HEK293T (cell line): Measurements from ENCODE around the gene BMPER.

Experiments used
- CTCF ChIA-PET: fragments of 350-600 bp; formaldehyde crosslinking; extraction: SDS; loops from one replicate; lab custom pipeline; 2021; ENCODE audit warnings: antibody characterized with exemption, inconsistent platforms; lab: Yijun Ruan, JAX
- POLR2A ChIA-PET: fragments of 350-600 bp; formaldehyde crosslinking; extraction: SDS; loops from one replicate; lab custom pipeline; 2020; ENCODE audit warnings: antibody characterized with exemption, inconsistent platforms; lab: Yijun Ruan, JAX
- DNase-seq: peaks from one replicate; pipeline ENCODE4 v3.0.0; 2012; ENCODE audit warnings: mixed read lengths; ENCODE audit errors: extremely low spot score
- ARNT ChIP-seq: fragments of 450-650 bp; IDR thresholded peaks from 2 replicates; pipeline ENCODE4 v1.6.1; 2017; ENCODE audit warnings: mild to moderate bottlenecking
- BHLHE40 ChIP-seq: fragments of 450-650 bp; IDR thresholded peaks from 2 replicates; pipeline ENCODE4 v1.6.1; 2016; ENCODE audit warnings: mild to moderate bottlenecking, moderate library complexity, borderline replicate concordance
- CTBP1 ChIP-seq: fragments of 450-650 bp; IDR thresholded peaks from 2 replicates; pipeline ENCODE4 v1.6.1; 2016; ENCODE audit warnings: borderline replicate concordance
- ELF4 ChIP-seq: fragments of 450-650 bp; IDR thresholded peaks from 2 replicates; pipeline ENCODE4 v1.6.1; 2017; ENCODE audit warnings: antibody characterized with exemption
- FOXA1 ChIP-seq: fragments of 450-650 bp; IDR thresholded peaks from 2 replicates; pipeline ENCODE4 v1.6.1; 2016; ENCODE audit warnings: mild to moderate bottlenecking
- FOXK2 ChIP-seq: fragments of 450-650 bp; IDR thresholded peaks from 2 replicates; pipeline ENCODE4 v1.6.1; 2016; ENCODE audit warnings: mild to moderate bottlenecking
- FOXM1 ChIP-seq: fragments of 450-650 bp; IDR thresholded peaks from 2 replicates; pipeline ENCODE4 v1.6.1; 2017; ENCODE audit warnings: mild to moderate bottlenecking, borderline replicate concordance
- HDGF ChIP-seq: fragments of 450-650 bp; IDR thresholded peaks from 2 replicates; pipeline ENCODE4 v1.6.1; 2017; ENCODE audit warnings: antibody characterized with exemption, borderline replicate concordance
- L3MBTL2 ChIP-seq: fragments of 450-650 bp; conservative IDR thresholded peaks from 2 replicates; pipeline ENCODE4 v1.6.1; 2016; ENCODE audit warnings: mild to moderate bottlenecking
- LEF1 ChIP-seq: fragments of 450-650 bp; IDR thresholded peaks from 2 replicates; pipeline ENCODE4 v1.6.1; 2017; ENCODE audit warnings: mild to moderate bottlenecking, borderline replicate concordance
- NFRKB ChIP-seq: fragments of 450-650 bp; IDR thresholded peaks from 2 replicates; pipeline ENCODE4 v1.6.1; 2016; ENCODE audit warnings: mild to moderate bottlenecking, moderate library complexity
- PKNOX1 ChIP-seq: fragments of 450-650 bp; IDR thresholded peaks from 2 replicates; pipeline ENCODE4 v1.6.1; 2016
- SP1 ChIP-seq: fragments of 450-650 bp; IDR thresholded peaks from 2 replicates; pipeline ENCODE4 v1.6.1; 2017
- SUZ12 ChIP-seq: fragments of 450-650 bp; IDR thresholded peaks from 2 replicates; pipeline ENCODE4 v1.6.1; 2016; ENCODE audit warnings: mild to moderate bottlenecking
- TARDBP ChIP-seq: fragments of 450-650 bp; IDR thresholded peaks from 2 replicates; pipeline ENCODE4 v1.6.1; 2016
- ZNF384 ChIP-seq: fragments of 450-650 bp; IDR thresholded peaks from 2 replicates; pipeline ENCODE4 v1.6.1; 2016

BMPER gene

DNA sequence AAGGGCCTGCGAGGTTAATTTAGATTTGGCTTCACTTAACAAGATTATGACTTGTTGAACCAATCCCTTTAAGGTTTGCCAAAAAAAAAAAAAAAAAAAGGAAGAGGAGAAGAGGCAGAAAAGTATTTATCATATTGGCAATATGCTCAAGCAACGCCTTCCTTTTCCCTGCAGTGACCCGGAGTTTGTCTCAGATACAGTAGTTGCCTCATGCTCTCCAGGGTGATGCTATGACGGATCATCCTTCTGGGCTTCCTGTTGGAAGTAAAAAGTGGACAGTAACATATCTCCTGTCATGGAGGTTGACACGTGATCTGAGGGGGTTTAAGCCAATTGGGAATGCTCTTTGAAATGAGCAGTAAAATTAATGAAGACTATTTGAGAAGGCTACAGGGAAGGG is 117.3 kb downstream of the BMPER start:
- ChIA-PET POLR2A (no interaction called here), CTCF (interaction anchor here (0.6 kb wide), 1 partner anchor 590 kb away, joined by 3 read pairs; no protein-coding TSS in a partner anchor)
- TF ChIP-seq SP1 = no peak
- DNase-seq = no peak

GRCh38 chr7:34025600-34025999 is 120.3 kb downstream of the BMPER start:
- TF ChIP-seq BHLHE40 = no peak
- no peak for TF ChIP-seq ZNF384
- no peak for TF ChIP-seq FOXA1
- no peak for TF ChIP-seq CTBP1
- no peak for TF ChIP-seq LEF1
- CTCF ChIA-PET = no interaction called here
- POLR2A ChIA-PET = no interaction called here
- no peak for DNase-seq

DNA sequence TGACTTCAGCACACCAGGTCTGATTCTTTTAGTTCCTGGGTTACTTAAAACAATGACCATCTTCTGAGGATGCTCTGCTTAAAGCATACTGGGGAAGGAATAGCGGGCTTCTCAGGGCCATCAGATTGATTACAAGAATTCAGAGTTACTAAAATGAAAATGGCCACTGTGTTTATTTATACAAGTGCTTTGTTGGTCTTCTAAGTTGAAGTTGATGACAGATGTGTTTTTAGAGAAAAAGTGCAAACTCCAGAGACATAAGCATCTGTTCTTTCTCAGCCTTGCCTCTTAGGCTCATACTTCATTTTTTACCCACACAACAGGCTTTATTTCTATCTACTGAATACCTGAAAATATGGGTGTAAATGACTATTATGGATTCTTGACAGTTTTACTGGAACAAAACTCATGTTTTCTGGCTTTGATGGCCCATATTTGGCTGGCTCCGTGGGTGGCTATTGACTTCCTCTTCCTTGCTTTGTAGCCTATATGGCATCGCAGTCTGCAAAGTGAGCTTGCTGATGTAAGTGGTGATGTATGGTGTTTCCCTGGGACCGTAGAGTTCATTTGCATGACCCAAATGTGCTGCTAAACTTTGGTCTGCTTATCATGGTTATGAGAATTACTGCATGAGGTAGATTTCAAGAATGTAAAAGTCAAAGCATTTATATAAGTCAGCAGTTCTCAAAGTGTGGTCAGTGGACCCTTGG is 121.3 kb downstream of the BMPER start:
- CTCF ChIA-PET = interaction anchor here (0.6 kb wide), 1 partner anchor 26 kb away, joined by 4 read pairs; no protein-coding TSS in a partner anchor
- POLR2A ChIA-PET = no interaction called here
- no peak for DNase-seq
- TF ChIP-seq ELF4 (no peak), ARNT (no peak), CTBP1 (no peak), PKNOX1 (no peak), SUZ12 (no peak), BHLHE40 (no peak), L3MBTL2 (no peak), NFRKB (no peak), SP1 (no peak), ZNF384 (no peak), TARDBP (no peak), LEF1 (no peak), FOXA1 (no peak)

DNA sequence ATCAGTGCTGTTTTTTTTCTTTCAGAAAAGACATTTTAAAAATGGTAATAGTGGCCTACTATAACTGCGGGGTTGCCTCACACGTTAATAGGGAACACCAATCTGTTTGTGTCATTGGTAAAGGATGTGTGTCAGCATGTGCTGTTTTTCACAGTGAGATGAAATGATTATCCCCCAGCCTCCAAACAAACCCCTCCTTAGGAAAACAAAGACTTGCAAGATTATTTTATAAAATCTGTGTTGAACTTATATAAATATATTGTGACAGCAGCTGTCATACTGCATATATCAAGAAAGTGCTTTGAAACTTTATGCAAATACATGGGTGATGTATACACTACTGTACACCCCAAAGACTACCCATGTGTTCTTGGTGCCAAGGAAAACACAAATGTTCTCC is 125.8 kb downstream of the BMPER start:
- TF ChIP-seq NFRKB = no peak
- no peak for TF ChIP-seq FOXA1
- no peak for TF ChIP-seq FOXK2
- TF ChIP-seq SP1 = no peak
- TF ChIP-seq PKNOX1 = no peak
- no peak for DNase-seq
- ChIA-PET CTCF (no interaction called here), POLR2A (no interaction called here)

DNA sequence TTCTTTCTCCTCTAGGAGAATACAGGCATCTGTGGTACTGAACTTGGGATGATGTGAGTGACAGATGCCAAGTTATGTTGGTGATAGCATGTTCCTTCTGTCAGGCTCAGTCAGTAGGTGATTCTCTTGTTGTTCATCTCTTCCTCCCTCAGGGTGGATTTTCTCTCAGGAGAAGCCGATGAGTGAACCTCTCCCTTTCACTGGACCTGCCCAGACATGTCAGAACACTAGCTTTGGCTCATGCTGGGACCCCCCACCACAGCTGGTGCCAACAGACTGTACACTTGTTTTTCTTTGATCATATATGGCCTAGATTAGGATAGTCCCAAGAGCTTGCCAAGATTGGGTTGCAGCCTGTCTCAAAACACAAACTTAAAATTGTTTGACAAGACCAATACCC is 129.4 kb downstream of the BMPER start:
- DNase-seq = no peak
- ChIA-PET POLR2A (interaction anchor here (1.3 kb wide), 1 partner anchor 25 kb away, joined by 3 read pairs; no protein-coding TSS in a partner anchor), CTCF (no interaction called here)
- TF ChIP-seq ELF4 (no peak), L3MBTL2 (no peak), SP1 (no peak)

- TF ChIP-seq NFRKB (no peak), CTBP1 (no peak), PKNOX1 (peak; percentile 25; the same call in 1 of the 2 replicates)
- ChIA-PET POLR2A (interaction anchor here (1.8 kb wide), 1 partner anchor 8 kb away, joined by 4 read pairs; no protein-coding TSS in a partner anchor), CTCF (no interaction called here)
- DNase-seq = peak; percentile 56
Observed at GRCh38 chr7:34036051-34036920, 130.9 kb downstream of the BMPER start.

- TF ChIP-seq BHLHE40 (no peak), FOXM1 (no peak), HDGF (no peak), L3MBTL2 (no peak), PKNOX1 (no peak), FOXA1 (no peak), SUZ12 (no peak), NFRKB (no peak), ZNF384 (no peak), ELF4 (no peak), LEF1 (no peak), ARNT (no peak), CTBP1 (no peak)
- ChIA-PET POLR2A (no interaction called here), CTCF (no interaction called here)
- no peak for DNase-seq
Observed at GRCh38 chr7:34036972-34037792, 131.8 kb downstream of the BMPER start.
